Neuronal stem cell (in vitro differentiated cells): Measurements from ENCODE around the gene CAMTA1.
A peak's percentile ranks its signal among the peaks of the same experiment; 100 is the strongest.

Experiments
- DNase-seq: peaks from one replicate; pipeline ENCODE4 v3.0.0-alpha.2; 2013; ENCODE audit warnings: low spot score
- H2AFZ ChIP-seq: one replicate; pipeline ENCODE4 v1.6.1; 2013; ENCODE audit warnings: mild to moderate bottlenecking, low read length, inconsistent platforms
- H2AK5ac ChIP-seq: 2 replicates; pipeline ENCODE4 v1.6.1; 2013; ENCODE audit warnings: low read depth, mild to moderate bottlenecking, inconsistent platforms, low read length, moderate library complexity, mixed read lengths
- H2BK120ac ChIP-seq: 2 replicates; pipeline ENCODE4 v1.6.1; 2013; ENCODE audit warnings: low read depth, mild to moderate bottlenecking, inconsistent platforms, low read length, moderate library complexity, mixed read lengths
- H2BK12ac ChIP-seq: one replicate; pipeline ENCODE4 v1.6.1; 2013; ENCODE audit warnings: low read length, inconsistent platforms
- H2BK15ac ChIP-seq: 2 replicates; pipeline ENCODE4 v1.6.1; 2013; ENCODE audit warnings: mild to moderate bottlenecking, low read length, inconsistent platforms, mixed read lengths
- H2BK5ac ChIP-seq: one replicate; pipeline ENCODE4 v1.6.1; 2013; ENCODE audit warnings: inconsistent platforms, mild to moderate bottlenecking, low read length, moderate library complexity
- H3K14ac ChIP-seq: one replicate; pipeline ENCODE4 v1.6.1; 2013; ENCODE audit warnings: low read length, inconsistent platforms
- H3K18ac ChIP-seq: 2 replicates; pipeline ENCODE4 v1.6.1; 2013; ENCODE audit warnings: low read length, inconsistent platforms
- H3K23ac ChIP-seq: 2 replicates; pipeline ENCODE4 v1.6.1; 2013; ENCODE audit warnings: low read depth, mild to moderate bottlenecking, mixed read lengths, low read length, inconsistent platforms; ENCODE audit not compliant: poor library complexity
- H3K27ac ChIP-seq: replicated peaks from 3 replicates; pipeline ENCODE4 v1.5.1; 2013; ENCODE audit warnings: low read length, inconsistent platforms
- H3K27me3 ChIP-seq, 3 experiments: 2 replicates each; pipeline ENCODE4 v1.6.1; 2013; ENCODE audit warnings: low read length in 3 of 3, mild to moderate bottlenecking in 2 of 3, inconsistent platforms in 1 of 3, low read depth in 1 of 3, mixed read lengths in 1 of 3, moderate library complexity in 1 of 3; ENCODE audit not compliant: control insufficient read depth in 3 of 3, insufficient read depth in 3 of 3
- H3K36me3 ChIP-seq, 2 donors: replicated peaks in 1 of 2; 2 replicates each; pipeline ENCODE4 v1.6.1; 2013; ENCODE audit warnings: low read length in 2 of 2; ENCODE audit not compliant: control insufficient read depth in 2 of 2, insufficient read depth in 2 of 2
- H3K4ac ChIP-seq: 2 replicates; pipeline ENCODE4 v1.6.1; 2013; ENCODE audit warnings: inconsistent platforms, mild to moderate bottlenecking, low read length, moderate library complexity
- H3K4me1 ChIP-seq, 2 donors: 1 replicate in 1 of 2; 2 replicates in 1 of 2; pipeline ENCODE4 v1.6.1; 2013; ENCODE audit warnings: low read length in 2 of 2, low read depth in 1 of 2; ENCODE audit not compliant: control insufficient read depth in 2 of 2, insufficient read depth in 1 of 2
- H3K4me2 ChIP-seq: one replicate; pipeline ENCODE4 v1.6.1; 2013; ENCODE audit warnings: mild to moderate bottlenecking, low read length, inconsistent platforms; ENCODE audit not compliant: insufficient read depth, poor library complexity, severe bottlenecking
- H3K4me3 ChIP-seq, 2 donors: 2 replicates each; pipeline ENCODE4 v1.5.1; 2013; ENCODE audit warnings: low read length in 2 of 2, mild to moderate bottlenecking in 2 of 2, inconsistent platforms in 1 of 2, moderate library complexity in 1 of 2
- H3K79me1 ChIP-seq: one replicate; pipeline ENCODE4 v1.6.1; 2013; ENCODE audit warnings: low read depth, mild to moderate bottlenecking, inconsistent platforms, low read length, moderate library complexity
- H3K9ac ChIP-seq: one replicate; pipeline ENCODE4 v1.6.1; 2013; ENCODE audit warnings: mild to moderate bottlenecking, low read depth, low read length, inconsistent platforms; ENCODE audit not compliant: poor library complexity
- H3K9me3 ChIP-seq, 2 donors: replicated peaks in 1 of 2; 2 replicates each; pipeline versions ENCODE3 to v1.6.1; 2013; ENCODE audit warnings: low read length in 2 of 2, mild to moderate bottlenecking in 2 of 2, inconsistent platforms in 1 of 2, low read depth in 1 of 2, mixed read lengths in 1 of 2, moderate library complexity in 1 of 2; ENCODE audit not compliant: control insufficient read depth in 2 of 2, insufficient read depth in 1 of 2
- H4K8ac ChIP-seq: one replicate; pipeline ENCODE4 v1.6.1; 2013; ENCODE audit warnings: low read depth, mild to moderate bottlenecking, inconsistent platforms, low read length, moderate library complexity
- H4K91ac ChIP-seq: one replicate; pipeline ENCODE4 v1.6.1; 2013; ENCODE audit warnings: low read length, low read depth, mild to moderate bottlenecking, inconsistent platforms; ENCODE audit not compliant: poor library complexity
- WGBS, 2 donors: extraction: QIAGEN DNeasy Blood & Tissue Kit; methylation state at CpG; one replicate each; pipeline ENCODE4 v1.1.7; 2013; ENCODE audit warnings: missing lambda C conversion rate in 2 of 2, mixed read lengths in 1 of 2; ENCODE audit not compliant: insufficient read length in 2 of 2, insufficient replicate concordance in 1 of 2; ENCODE audit errors: extremely low coverage in 2 of 2; 5-methylcytosine and 5-hydroxymethylcytosine counted together

Gene CAMTA1

GRCh38 chr1:7615138-7615537 is 829.9 kb downstream of the CAMTA1 start:
- peak overlapping the region; percentile 37 for H3K23ac ChIP-seq
- H2BK15ac ChIP-seq: no peak overlapping the region
- no peaks in the 10 kb centered on the region for H3K36me3 ChIP-seq
- no peak overlapping the region for H2BK12ac ChIP-seq
- no peak overlapping the region for H3K4ac ChIP-seq
- H3K18ac ChIP-seq: no peak overlapping the region
- no peaks in the 10 kb centered on the region for H3K79me1 ChIP-seq
- no peak overlapping the region for H3K14ac ChIP-seq
- H2BK5ac ChIP-seq: no peak overlapping the region
- no peak overlapping the region for H2BK120ac ChIP-seq
- peaks cover 0 to 3% (median 0%) of the 10 kb centered on the region in 3 experiments for H3K27me3 ChIP-seq
- H2AK5ac ChIP-seq: no peak overlapping the region
- no peak overlapping the region for H4K8ac ChIP-seq
- no peak overlapping the region for H3K27ac ChIP-seq
- DNase-seq: no peak
- no peak overlapping the region for H4K91ac ChIP-seq
- no peak overlapping the region for H3K4me3 ChIP-seq
- WGBS, 2 donors: no CpG with 5 or more reads among the region's 5 CpGs
- no peak overlapping the region for H3K4me2 ChIP-seq
- no peaks in the 10 kb centered on the region for H3K9me3 ChIP-seq
- H3K9ac ChIP-seq: no peak overlapping the region
- H2AFZ ChIP-seq: no peak overlapping the region
- H3K4me1 ChIP-seq: no peaks in the 10 kb centered on the region

- Histone ChIP-seq H3K4ac (no peak overlapping the region), H3K23ac (no peak overlapping the region), H3K27me3 (peaks cover 0 to 3% (median 0%) of the 10 kb centered on the region in 3 experiments), H3K14ac (no peak overlapping the region), H3K4me2 (no peak overlapping the region), H2BK120ac (no peak overlapping the region), H4K8ac (no peak overlapping the region), H3K36me3 (no peaks in the 10 kb centered on the region), H2AK5ac (no peak overlapping the region), H3K4me3 (no peak overlapping the region), H3K4me1 (no peaks in the 10 kb centered on the region), H2BK5ac (no peak overlapping the region), H3K9ac (no peak overlapping the region), H4K91ac (no peak overlapping the region), H2BK12ac (no peak overlapping the region), H3K79me1 (no peaks in the 10 kb centered on the region), H2BK15ac (no peak overlapping the region), H3K9me3 (no peaks in the 10 kb centered on the region), H3K18ac (no peak overlapping the region), H2AFZ (no peak overlapping the region), H3K27ac (no peak overlapping the region)
- no CpG with 5 or more reads among the region's 14 CpGs for WGBS, 2 donors
- DNase-seq: peak; percentile 43
Observed at GRCh38 chr1:7616076-7616832, 831.0 kb downstream of the CAMTA1 start.

DNA sequence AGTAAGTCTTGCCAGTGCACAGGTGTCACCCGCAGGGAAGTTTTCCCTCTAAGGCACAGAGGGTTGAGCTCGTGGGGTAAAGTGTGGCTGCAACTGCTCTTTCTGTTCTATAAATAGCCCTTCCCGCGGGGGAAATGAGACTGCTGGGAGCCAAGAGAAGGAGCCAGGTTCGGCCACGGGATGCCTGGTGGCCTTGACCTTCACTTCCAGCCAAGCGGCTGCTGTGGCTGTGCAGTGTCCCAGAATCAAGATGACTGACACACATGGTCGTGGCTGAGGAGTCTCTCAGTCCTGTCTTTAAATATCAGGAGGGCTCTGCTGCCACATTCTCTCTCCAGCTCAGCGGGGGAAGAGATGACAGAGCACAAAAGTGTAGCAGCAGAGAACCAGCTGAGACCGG is 831.7 kb downstream of the CAMTA1 start:
- Histone ChIP-seq H4K8ac (no peak overlapping the region), H2AK5ac (no peak overlapping the region), H2AFZ (no peak overlapping the region), H2BK12ac (no peak overlapping the region), H3K18ac (no peak overlapping the region), H2BK120ac (no peak overlapping the region), H3K23ac (no peak overlapping the region), H2BK15ac (no peak overlapping the region), H3K27ac (no peak overlapping the region), H3K79me1 (no peaks in the 10 kb centered on the region), H4K91ac (no peak overlapping the region), H2BK5ac (no peak overlapping the region), H3K14ac (no peak overlapping the region), H3K27me3 (peaks cover 0 to 3% (median 0%) of the 10 kb centered on the region in 3 experiments), H3K4me2 (no peak overlapping the region), H3K4me3 (no peak overlapping the region), H3K4ac (no peak overlapping the region), H3K36me3 (no peaks in the 10 kb centered on the region), H3K4me1 (no peaks in the 10 kb centered on the region), H3K9me3 (no peaks in the 10 kb centered on the region), H3K9ac (no peak overlapping the region)
- WGBS, 2 donors: no CpG with 5 or more reads among the region's 10 CpGs
- DNase-seq: no peak

DNA sequence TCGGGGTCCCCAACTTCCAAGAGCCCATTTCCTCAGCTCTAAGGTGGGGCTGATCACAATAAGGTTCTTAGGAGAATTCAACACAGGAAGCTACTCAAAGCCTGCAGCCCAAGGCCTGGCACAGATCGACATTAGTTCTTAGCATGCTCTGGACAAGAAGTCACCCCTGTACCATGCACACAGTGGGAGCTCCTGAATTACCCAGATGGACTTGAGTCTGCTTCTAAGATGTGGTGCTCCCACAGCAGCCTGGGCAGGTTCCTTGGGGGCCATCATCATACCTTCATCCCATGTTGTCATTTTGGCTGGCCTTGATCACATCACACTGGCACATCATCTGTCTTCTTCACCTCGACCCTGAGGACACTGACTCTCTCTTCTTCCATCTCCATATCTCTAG is 832.6 kb downstream of the CAMTA1 start:
- Histone ChIP-seq H3K18ac (no peak overlapping the region), H3K4ac (no peak overlapping the region)

More for the DNA sequence above, 832.6 kb downstream of the CAMTA1 start:
- no CpG with 5 or more reads among the region's 3 CpGs for WGBS, 2 donors
- H2BK5ac ChIP-seq: no peak overlapping the region
- no peaks in the 10 kb centered on the region for H3K9me3 ChIP-seq
- no peak for DNase-seq
- H4K8ac ChIP-seq: no peak overlapping the region
- H3K9ac ChIP-seq: no peak overlapping the region
- no peak overlapping the region for H3K4me3 ChIP-seq
- no peak overlapping the region for H3K4me2 ChIP-seq
- no peak overlapping the region for H2AFZ ChIP-seq
- H2BK15ac ChIP-seq: no peak overlapping the region
- no peak overlapping the region for H3K27ac ChIP-seq
- no peaks in the 10 kb centered on the region for H3K4me1 ChIP-seq
- no peak overlapping the region for H2BK12ac ChIP-seq
- no peak overlapping the region for H3K23ac ChIP-seq
- H3K36me3 ChIP-seq: no peaks in the 10 kb centered on the region
- no peak overlapping the region for H2BK120ac ChIP-seq
- no peaks in the 10 kb centered on the region for H3K79me1 ChIP-seq
- H4K91ac ChIP-seq: no peak overlapping the region
- H2AK5ac ChIP-seq: no peak overlapping the region
- peaks cover 0 to 9% (median 0%) of the 10 kb centered on the region in 3 experiments for H3K27me3 ChIP-seq
- H3K14ac ChIP-seq: no peak overlapping the region
